Right ventricle myocardium superior (tissue), 1 donor: ENCODE data around the gene COL23A1. TPM values are rescaled to one million over a fixed set of nuclear protein-coding genes. Genes with fewer than 3 reads are reported as not detected.

Source experiments
- ATAC-seq: fragments of 200-7000 bp; cut with Tn5 transposase; one replicate; pipeline ENCODE4 v1.9.1; 2020; ENCODE audit warnings: mild to moderate bottlenecking; ENCODE audit not compliant: poor library complexity
- DNase-seq: peaks from one replicate; pipeline ENCODE4 v3.0.0-alpha.2; 2020
- intact Hi-C: fragments of 100-400 bp; cut with DNase I; formaldehyde crosslinking; loops from one replicate; pipeline ENCODE4 v1.11.2; 2022
- total RNA-seq: library from RNA; stranded (reverse); fragmentation: NEBNext Ultra II Directional; extraction: Animal tissue kit (Norgen Biotek cat#: 25700); gene quantifications from one replicate; pipeline ENCODE4 v1.2.1, GENCODE V29; 2021
- donor health status: DM: no; HTN: yes; CAD: no; lungs with severe emphysema.

Gene COL23A1
- total RNA-seq, 1 donor from 2014 or later, result 18.8 TPM

DNA sequence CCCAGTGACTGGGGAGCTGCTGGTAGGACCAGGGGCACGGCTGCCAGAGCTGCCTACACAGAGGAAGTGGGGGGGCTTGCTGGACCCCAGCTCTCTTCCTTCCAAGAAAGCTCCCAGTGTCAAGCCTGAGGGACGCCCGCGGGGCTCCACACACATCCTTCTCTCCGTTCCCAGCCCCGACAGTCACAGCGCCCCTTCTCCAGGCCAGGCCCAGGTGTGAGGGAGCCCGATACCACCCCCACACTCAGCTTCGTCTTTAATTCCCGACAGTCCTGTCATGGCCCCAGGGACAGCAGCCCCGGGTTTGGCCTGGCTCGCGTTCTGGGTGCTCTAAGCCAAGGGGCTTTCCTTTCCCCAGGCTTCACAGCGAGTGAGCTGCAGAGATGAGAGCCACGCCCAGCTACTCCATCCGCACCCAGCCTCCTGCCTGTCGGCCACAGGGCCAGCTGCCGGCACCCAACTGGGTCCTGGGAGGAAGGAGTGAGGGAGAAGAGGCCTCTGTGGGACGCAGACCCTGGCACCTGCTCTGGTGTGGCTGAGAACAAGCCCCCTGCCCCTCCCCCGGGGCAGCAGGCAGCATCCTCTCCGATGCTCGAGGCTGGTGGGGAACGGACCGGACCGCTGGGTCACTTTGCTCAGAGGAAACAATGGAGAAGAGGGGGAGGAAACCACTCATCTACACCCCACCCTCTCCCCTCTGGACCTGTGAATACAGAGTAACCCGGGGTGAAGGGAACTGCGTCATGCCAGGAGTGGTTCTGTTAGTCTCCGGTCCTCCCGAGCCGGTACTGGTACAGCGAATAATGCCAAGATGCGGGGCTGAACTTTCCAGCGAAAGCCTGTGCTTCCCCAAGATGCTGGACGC lies 303.7 kb downstream of the COL23A1 start:
- DNase-seq, result peak; percentile 26
- no peak for ATAC-seq
- intact Hi-C loops, result no loop called here

DNA sequence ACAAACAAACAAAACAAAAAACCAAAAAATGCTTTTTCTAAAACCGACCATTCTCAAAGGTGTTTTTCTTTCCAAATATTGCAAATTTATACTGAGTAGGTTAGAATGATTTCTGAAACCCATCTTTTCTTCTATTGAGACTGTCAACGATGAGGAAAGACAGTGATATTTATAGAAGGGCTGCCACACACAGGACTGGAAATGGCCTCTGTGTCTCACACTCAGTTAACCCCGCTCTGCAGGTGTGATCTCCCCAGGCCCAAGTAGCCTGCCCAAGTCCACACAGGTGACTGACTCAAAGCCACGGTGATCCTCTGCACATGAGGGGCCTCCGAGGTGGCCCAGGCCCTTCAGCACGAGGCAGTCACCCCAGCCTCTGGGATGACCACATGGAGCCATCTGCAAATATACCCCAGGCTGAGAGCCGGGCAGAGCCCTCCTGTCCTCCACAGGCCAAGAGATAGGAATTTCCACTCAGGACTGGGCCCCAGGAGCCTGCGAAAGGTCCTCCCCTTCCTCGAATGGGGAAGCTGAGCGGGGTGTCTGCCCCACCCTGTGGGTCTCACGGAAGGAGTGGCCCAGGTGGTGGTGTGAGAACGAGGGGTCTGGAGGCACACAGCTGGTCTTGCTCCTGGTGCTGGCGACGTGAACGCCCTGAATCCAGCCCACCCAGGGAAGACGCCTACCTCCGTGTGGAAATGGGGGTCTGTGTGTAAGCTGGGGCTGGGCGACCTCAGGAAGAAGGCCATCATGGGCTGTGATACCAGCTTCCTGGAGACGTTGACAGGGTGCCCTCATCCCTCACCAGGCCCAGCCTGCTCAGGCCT lies 304.6 kb downstream of the COL23A1 start:
- intact Hi-C loops, result no loop called here
- DNase-seq, result peak; percentile 26
- ATAC-seq, result peak; percentile 60

DNA sequence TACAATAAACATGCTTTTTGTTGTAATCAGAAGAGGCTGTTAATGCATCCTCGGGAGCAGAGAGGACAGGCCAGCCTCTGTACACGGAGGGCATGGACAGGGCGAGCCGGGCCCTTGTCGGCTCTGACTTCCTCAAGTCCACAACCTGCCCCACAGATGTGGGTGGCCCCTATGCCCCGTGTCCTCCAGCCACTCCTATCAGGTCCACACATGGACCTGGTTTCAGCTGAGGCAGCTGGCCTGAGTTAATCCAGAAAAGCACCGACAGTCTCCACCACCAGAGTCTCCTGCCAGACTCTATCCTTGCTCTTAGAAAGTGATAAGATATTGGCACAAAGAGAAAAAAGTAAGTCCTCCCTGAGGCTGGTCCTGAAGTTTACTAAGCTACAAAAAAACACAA lies 305.2 kb downstream of the COL23A1 start:
- intact Hi-C loops, result loop anchor here (5.0 kb wide), 1 partner anchor 267 kb away; no protein-coding TSS in a partner anchor
- DNase-seq (peak; percentile 34), ATAC-seq (peak; percentile 67)

DNA sequence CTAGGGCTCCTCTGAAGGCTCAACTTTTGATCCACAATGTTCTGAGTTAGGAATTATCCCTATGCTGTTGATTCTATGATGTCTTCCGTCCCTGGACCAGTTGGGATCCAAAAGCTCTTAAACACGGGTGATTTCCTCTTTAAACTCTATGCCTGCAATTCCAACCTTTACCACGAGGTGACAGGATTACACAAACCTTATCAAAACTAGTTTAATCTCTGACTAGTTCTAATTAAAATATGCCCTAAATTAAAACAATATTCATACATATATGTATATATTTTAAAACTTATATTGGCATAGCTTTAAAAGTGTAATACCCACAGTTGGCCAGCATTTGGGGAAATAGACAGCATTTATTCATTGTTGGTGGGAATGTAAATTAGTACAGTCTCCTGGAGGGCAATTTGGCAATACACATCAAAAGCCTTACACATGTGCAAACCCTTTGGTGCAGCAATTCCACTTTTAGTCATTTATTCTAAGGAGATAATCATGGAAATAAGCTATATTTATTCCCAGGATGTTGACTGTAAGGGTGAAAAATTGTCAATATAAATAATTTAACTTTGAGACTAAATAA lies 306.0 kb downstream of the COL23A1 start:
- ATAC-seq (no peak), DNase-seq (no peak)
- intact Hi-C loops, result loop anchor here (5.0 kb wide), 1 partner anchor 268 kb away; no protein-coding TSS in a partner anchor

GRCh38 chr5:178283520-178283919 lies 306.7 kb downstream of the COL23A1 start:
- DNase-seq, result no peak
- intact Hi-C loops, result loop anchor here (5.0 kb wide), 1 partner anchor 269 kb away; no protein-coding TSS in a partner anchor
- no peak for ATAC-seq

DNA sequence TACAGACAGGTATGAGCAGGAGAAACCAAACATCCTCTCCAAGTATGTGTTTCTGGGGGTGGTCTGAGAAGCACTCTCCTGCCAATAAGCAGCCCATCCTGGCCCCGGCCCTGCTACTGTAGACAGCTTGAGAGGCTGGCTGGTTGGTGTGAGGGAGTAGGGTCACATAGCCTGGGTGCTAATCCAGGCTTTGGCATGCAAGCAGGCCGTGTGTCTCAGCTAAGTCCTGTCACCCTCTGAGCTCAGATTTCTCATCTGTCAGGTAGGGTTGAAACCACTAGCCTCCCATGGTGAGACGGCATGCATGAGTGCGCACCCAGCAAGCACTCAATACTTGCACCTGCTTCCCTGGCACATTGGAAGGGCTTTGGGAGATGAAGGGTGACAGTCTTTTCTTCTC lies 307.8 kb downstream of the COL23A1 start:
- ATAC-seq (no peak), DNase-seq (peak; percentile 35)
- intact Hi-C loops, result loop anchor here (5.0 kb wide), 1 partner anchor 270 kb away; no protein-coding TSS in a partner anchor

DNA sequence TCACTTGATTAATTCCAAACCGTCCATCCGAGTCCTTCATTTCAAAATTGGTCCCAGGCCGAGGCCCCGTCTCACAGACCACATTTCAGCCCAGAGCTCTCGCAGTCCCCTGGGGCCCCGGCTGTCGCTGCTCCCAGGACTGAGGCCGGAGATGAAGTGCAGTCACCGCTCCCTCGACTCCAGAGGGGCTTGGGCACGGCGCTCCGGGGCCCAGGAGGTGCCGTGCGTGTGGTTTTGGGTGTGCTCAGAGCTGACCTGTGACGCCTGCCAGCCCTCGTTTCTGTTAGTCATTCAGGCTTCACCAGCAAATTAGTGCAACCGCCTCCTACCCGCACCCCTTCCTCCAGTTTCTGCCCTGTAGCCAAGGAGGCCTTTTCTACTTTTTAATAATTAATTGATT lies 308.9 kb downstream of the COL23A1 start:
- intact Hi-C loops, result loop anchor here (2.0 to 5.0 kb wide), 2 partner anchors 271 to 309 kb away; partner anchors contain the start of gene COL23A1
- DNase-seq (peak; percentile 42), ATAC-seq (no peak)

GRCh38 chr5:178280631-178281030 lies 309.6 kb downstream of the COL23A1 start:
- intact Hi-C loops, result loop anchor here (2.0 to 5.0 kb wide), 2 partner anchors 272 to 310 kb away; partner anchors contain the start of gene COL23A1
- ATAC-seq (no peak), DNase-seq (peak; percentile 35)

GRCh38 chr5:178279723-178280438 lies 310.3 kb downstream of the COL23A1 start:
- intact Hi-C loops, result loop anchor here (2.0 to 10.0 kb wide), 3 partner anchors 272 to 565 kb away; partner anchors contain the start of gene COL23A1
- ATAC-seq (peak; percentile 91), DNase-seq (peak; percentile 94)

DNA sequence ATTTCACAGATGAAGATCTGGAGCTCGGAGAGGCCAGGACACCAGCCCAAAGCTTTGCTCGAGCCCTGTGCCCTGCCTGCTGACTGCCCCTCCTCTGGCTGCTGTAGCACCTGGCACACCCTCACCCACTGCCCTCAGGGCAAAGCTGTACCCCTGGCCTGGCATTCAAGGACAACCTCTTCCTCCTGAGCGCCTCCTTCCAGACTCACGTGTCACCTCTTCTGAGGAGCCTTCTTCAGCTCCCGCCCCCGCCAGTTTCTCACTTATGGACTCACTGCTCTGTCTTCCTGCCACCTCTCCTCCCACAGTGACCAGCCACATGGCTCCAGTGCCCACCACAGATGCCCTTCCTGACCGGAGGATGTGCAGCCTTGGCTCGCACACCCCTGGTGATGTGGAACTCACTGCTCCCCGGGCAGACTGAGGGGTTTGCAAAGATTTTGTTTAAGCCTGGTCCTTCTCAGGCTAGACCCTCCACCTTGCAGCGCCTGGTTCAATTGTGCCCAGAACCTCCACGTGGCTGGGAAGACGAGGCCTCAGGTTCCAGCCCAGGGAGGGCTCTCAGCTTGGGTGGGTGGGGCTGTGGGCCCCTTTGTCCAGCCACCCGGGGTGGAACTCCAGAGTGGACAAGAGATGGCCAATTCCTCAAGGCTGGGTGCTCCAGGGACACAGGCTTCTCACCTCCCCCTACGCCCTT lies 311.0 kb downstream of the COL23A1 start:
- intact Hi-C loops, result loop anchor here (10.0 kb wide), 1 partner anchor 566 kb away; no protein-coding TSS in a partner anchor
- peak; percentile 30 for DNase-seq
- ATAC-seq, result peak; percentile 4

GRCh38 chr5:178278358-178279023 lies 311.7 kb downstream of the COL23A1 start:
- no peak for ATAC-seq
- intact Hi-C loops, result loop anchor here (10.0 kb wide), 1 partner anchor 566 kb away; no protein-coding TSS in a partner anchor
- DNase-seq, result peak; percentile 32

DNA sequence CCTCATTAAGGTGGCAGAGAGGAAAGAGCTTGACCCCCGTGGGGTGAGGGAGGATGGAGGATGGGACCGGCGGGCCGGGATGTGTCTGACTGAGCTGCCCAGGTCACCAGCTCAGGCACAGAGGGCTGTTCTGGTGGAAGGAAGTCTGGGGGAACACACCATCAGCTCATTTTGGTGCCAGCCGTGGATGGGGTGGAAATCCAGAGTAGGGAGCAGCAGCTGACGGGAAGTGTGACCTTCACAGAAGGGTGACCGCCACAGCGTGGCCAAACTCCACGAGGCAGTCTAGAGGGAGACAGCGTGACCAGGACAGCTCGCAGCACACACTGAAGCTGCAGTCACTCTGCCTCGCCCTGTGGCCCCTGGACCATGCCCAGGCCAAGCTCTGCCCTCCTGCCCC lies 312.3 kb downstream of the COL23A1 start:
- intact Hi-C loops, result loop anchor here (10.0 kb wide), 1 partner anchor 567 kb away; no protein-coding TSS in a partner anchor
- peak; percentile 23 for ATAC-seq

GRCh38 chr5:178277346-178277745 lies 312.8 kb downstream of the COL23A1 start:
- no peak for ATAC-seq
- intact Hi-C loops, result loop anchor here (10.0 kb wide), 1 partner anchor 567 kb away; no protein-coding TSS in a partner anchor
- DNase-seq, result peak; percentile 13

More for the DNA sequence above, 312.3 kb downstream of the COL23A1 start:
- peak; percentile 46 for DNase-seq

GRCh38 chr5:178274781-178275537 lies 315.2 kb downstream of the COL23A1 start:
- ATAC-seq (no peak), DNase-seq (no peak)
- intact Hi-C loops, result loop anchor here (10.0 kb wide), 1 partner anchor 570 kb away; no protein-coding TSS in a partner anchor

- no peak for DNase-seq
- intact Hi-C loops, result loop anchor here (10.0 kb wide), 1 partner anchor 571 kb away; no protein-coding TSS in a partner anchor
- no peak for ATAC-seq
Observed at GRCh38 chr5:178273665-178274541, 316.3 kb downstream of the COL23A1 start.
